ENCODE measurements around the gene DHRS9. TPM values are rescaled to one million over a fixed set of nuclear protein-coding genes. Genes with fewer than 3 reads are reported as not detected.

Gene DHRS9
- 1 to 10 TPM in 1 of 2 donors, under 1 TPM in 1; 0.71 to 1.5 TPM for total RNA-seq

DNA sequence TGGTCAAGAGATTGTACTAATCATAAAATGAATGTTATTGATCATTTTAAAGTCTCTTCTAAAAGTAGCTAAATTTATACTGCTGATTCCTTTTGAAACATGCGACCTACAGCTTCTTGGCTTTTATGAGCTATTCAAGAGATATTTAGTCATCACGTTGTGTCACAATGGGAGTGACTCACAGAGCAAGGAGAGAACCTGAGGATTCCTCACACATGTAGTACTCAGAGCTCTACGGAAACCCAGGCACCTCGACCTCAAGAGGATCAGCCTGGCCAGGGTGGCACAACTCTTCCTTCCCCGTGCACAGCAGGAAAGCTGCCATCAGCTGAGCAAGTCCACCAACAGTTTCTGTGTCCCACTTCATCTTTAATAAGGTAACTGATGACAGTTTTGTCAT, at the start of gene DHRS9:
DHRS9 (plus strand) TSS at position 223 of the 400 bp plus-strand sequence. CDS start 12,019 bp downstream, outside the sequence.
- no peaks in the 10 kb centered on the region for H3K9me3 Mint-ChIP-seq
- H3K4me3 Mint-ChIP-seq: peak within 1 kb of the TSS; percentile 49
- ATAC-seq (replicated peaks): peak; percentile 90
- peaks cover 3% of the 10 kb centered on the region for H3K27me3 Mint-ChIP-seq
- H3K36me3 Mint-ChIP-seq (ENCODE audit: low read depth): no peaks in the 10 kb centered on the region
- peaks cover 9% of the 10 kb centered on the region for H3K4me1 Mint-ChIP-seq
- peak within 1 kb of the TSS; percentile 58 for H3K27ac Mint-ChIP-seq

DNA sequence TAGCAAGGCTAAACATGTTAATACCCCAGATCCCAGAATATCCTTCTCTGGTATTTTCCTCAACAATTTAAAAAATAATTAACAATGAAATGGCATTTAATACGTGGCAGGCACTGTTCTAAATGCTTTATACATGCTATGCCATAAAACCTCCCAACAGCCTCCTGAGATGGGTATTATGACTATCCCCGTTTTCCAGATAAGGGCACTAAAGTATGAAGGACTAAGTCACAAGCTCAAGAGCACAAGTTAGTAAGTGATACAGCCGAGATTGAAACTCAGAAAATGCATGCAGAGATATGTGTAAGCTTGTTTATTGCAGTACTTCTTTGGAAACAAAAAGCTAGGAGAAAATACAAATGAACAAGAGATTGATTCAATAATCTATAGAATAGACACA, 46.2 kb upstream of the DHRS9 start:
- Mint-ChIP-seq H3K4me3 (no peak overlapping the region), H3K36me3 (ENCODE audit: low read depth) (no peaks in the 10 kb centered on the region), H3K4me1 (peaks cover 7% of the 10 kb centered on the region), H3K27me3 (no peaks in the 10 kb centered on the region), H3K9me3 (no peaks in the 10 kb centered on the region), H3K27ac (no peak overlapping the region)
- ATAC-seq (replicated peaks): no peak

DNA sequence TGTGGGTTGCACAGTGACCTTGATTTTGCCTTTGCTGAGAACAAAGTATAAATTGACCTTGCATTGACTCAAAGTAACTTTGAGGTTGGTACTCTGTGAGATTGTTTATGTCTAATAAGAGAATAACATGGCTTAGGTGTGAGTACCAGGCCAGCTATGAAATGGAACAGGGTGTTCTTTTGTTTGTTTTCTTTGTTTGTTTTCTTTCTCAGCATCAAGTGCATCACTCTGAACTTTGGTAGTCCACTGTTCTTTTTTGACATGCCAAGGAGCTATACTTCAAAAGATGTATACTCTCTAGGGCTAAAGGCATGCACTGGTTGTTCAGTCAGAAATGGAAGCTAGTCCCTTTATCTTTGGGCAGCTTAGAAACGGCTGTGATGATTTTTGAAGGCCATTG, 43.3 kb upstream of the DHRS9 start:
- Mint-ChIP-seq H3K9me3 (no peaks in the 10 kb centered on the region), H3K27me3 (no peaks in the 10 kb centered on the region), H3K4me3 (no peak overlapping the region), H3K4me1 (peaks cover 7% of the 10 kb centered on the region), H3K36me3 (ENCODE audit: low read depth) (no peaks in the 10 kb centered on the region), H3K27ac (no peak overlapping the region)
- ATAC-seq (replicated peaks): no peak

DNA sequence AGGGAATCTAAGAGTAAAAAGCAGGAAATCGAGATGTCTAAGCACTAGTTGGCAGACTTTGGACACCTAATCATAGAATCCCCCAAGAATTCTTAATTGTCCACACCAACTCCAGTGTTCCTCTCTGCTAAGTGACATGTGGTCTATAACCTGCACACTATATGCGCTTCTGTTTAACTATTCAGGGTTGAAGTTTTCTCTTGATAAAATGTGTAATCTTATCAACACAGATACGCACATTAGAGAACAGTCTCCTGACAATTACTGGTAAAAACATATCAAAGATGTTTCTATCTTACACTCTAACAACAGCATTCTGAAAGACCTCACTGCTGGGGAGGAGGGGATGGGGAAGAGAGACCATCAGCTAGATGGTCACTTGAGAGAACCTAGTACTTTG, 42.1 kb upstream of the DHRS9 start:
- ATAC-seq (replicated peaks): no peak
- Mint-ChIP-seq H3K9me3 (no peaks in the 10 kb centered on the region), H3K36me3 (ENCODE audit: low read depth) (no peaks in the 10 kb centered on the region), H3K27me3 (no peaks in the 10 kb centered on the region), H3K4me1 (peaks cover 7% of the 10 kb centered on the region), H3K27ac (no peak overlapping the region), H3K4me3 (no peak overlapping the region)

DNA sequence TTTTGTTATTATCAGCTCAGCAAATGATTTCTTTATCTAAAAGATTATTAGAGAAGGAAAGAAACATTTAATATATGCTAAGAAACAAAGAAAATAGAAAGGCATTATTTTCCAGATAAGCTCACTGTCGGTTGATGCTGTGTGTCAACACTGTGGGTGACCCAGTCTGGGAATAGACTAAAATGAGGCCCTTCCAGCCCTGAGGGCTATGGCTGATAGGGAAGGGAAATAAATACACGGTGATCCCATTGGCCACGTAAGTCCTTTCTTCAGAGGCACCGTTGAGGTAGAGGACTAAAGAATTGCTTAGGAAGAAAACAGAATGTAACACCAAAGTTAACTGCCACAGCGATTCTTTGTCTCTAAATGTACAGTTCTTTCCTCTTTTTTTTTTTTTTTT, 40.0 kb upstream of the DHRS9 start:
- no peak overlapping the region for H3K27ac Mint-ChIP-seq
- H3K9me3 Mint-ChIP-seq: peaks cover 4% of the 10 kb centered on the region
- no peak for ATAC-seq (replicated peaks)
- H3K36me3 Mint-ChIP-seq (ENCODE audit: low read depth): no peaks in the 10 kb centered on the region
- no peak overlapping the region for H3K4me3 Mint-ChIP-seq
- H3K4me1 Mint-ChIP-seq: peaks cover 7% of the 10 kb centered on the region
- no peaks in the 10 kb centered on the region for H3K27me3 Mint-ChIP-seq

DNA sequence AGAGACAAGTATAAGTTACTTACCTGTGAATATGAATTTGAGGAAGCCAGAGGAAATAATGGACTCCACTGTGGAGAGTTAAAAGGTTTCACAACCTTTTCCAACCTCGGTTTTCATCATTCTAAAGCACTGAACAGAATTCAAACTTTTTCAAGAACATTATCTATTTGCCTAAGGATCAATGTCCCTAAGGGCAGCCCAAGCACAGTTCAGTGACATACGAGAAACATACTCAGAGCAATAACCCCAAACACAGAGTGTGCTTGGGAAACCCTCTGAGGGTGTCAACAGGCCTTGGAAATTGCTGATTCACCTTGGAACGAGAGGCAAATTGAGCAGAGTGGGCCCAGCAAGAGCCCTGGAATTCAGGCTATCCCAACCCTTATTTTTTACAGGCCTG, 38.2 kb upstream of the DHRS9 start, which contains the start of gene ABCB11:
ABCB11 (minus strand) TSS at position 123 of the 400 bp plus-strand sequence. CDS start 13,199 bp downstream, outside the sequence.
- H3K27me3 Mint-ChIP-seq: no peaks in the 10 kb centered on the region
- no peak within 1 kb of the TSS for H3K27ac Mint-ChIP-seq
- H3K4me1 Mint-ChIP-seq: no peaks in the 10 kb centered on the region
- H3K36me3 Mint-ChIP-seq (ENCODE audit: low read depth): no peaks in the 10 kb centered on the region
- no peak within 1 kb of the TSS for H3K4me3 Mint-ChIP-seq
- no peak for ATAC-seq (replicated peaks)
- H3K9me3 Mint-ChIP-seq: peaks cover 5% of the 10 kb centered on the region

DNA sequence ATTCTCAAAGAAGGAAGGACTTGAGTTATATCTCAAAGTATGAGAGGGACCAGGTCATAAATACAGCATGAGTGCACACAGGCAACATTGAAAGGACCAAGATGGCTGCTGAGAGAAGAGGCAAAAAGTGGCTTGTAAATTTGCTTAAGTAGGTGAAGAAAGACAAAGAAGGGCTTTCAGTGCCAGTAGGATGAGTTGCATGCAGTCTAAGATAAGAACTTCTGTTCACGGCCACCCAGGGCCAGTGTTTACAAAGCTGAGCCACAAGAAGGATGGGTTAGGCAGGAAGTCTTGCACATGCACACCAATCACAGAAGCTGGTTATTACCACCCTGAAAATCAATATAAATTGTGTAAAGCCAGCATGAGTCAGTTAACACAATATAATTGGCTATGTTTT, 35.1 kb upstream of the DHRS9 start:
- Mint-ChIP-seq H3K36me3 (ENCODE audit: low read depth) (no peaks in the 10 kb centered on the region), H3K4me1 (no peaks in the 10 kb centered on the region), H3K27me3 (no peaks in the 10 kb centered on the region), H3K4me3 (no peak overlapping the region), H3K27ac (no peak overlapping the region), H3K9me3 (peaks cover 5% of the 10 kb centered on the region)
- no peak for ATAC-seq (replicated peaks)

DNA sequence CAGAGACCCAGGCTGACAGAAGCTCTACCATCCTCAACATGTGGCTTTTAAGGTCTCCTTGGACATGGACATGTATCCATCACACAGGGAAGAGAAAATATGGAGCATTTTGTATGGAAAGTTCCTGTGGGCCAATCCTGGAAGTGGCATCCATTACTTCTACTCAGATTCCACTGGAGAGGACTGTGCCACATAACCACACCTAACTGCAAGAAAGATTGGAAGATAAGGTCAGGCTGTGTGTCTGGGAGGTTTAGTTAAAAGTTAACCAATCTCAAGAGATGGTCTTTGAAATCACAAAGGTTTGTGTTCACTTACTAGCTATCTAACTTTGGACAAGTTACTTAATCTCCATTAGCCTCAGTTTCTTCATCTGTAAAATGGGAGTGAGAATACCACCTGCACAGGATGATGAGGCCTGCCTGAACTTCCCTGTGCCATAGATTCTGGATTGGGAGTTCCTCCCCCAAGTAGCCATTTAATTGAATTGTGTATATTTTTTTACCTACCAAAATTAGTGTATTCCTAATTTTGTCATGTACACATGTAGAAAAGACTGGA, 34.3 kb upstream of the DHRS9 start:
- Mint-ChIP-seq H3K4me1 (no peaks in the 10 kb centered on the region), H3K27ac (no peak overlapping the region), H3K9me3 (peaks cover 5% of the 10 kb centered on the region), H3K36me3 (ENCODE audit: low read depth) (no peaks in the 10 kb centered on the region), H3K4me3 (no peak overlapping the region), H3K27me3 (no peaks in the 10 kb centered on the region)
- ATAC-seq (replicated peaks): no peak

DNA sequence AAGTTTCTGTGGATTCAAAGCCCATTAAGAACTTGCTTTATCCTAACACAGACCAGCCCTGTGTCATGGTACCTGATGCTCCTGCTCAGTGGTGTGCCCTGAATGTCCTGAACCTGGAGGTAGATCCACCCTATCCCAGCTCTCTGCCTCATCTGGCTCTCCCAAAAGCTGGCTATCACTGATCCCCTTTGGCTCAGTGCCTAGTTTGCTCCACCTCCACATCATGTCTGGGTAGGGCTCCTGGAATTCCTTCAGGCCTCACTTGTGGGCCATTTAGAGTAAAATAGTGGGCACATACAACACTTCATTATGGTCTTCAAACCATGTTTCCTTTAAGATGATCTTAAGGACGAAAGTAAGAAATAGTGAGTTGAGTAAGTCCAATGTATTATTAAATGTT, 33.5 kb upstream of the DHRS9 start:
- Mint-ChIP-seq H3K27ac (no peak overlapping the region), H3K27me3 (no peaks in the 10 kb centered on the region), H3K4me1 (no peaks in the 10 kb centered on the region), H3K36me3 (ENCODE audit: low read depth) (no peaks in the 10 kb centered on the region), H3K4me3 (no peak overlapping the region), H3K9me3 (peaks cover 5% of the 10 kb centered on the region)
- no peak for ATAC-seq (replicated peaks)

DNA sequence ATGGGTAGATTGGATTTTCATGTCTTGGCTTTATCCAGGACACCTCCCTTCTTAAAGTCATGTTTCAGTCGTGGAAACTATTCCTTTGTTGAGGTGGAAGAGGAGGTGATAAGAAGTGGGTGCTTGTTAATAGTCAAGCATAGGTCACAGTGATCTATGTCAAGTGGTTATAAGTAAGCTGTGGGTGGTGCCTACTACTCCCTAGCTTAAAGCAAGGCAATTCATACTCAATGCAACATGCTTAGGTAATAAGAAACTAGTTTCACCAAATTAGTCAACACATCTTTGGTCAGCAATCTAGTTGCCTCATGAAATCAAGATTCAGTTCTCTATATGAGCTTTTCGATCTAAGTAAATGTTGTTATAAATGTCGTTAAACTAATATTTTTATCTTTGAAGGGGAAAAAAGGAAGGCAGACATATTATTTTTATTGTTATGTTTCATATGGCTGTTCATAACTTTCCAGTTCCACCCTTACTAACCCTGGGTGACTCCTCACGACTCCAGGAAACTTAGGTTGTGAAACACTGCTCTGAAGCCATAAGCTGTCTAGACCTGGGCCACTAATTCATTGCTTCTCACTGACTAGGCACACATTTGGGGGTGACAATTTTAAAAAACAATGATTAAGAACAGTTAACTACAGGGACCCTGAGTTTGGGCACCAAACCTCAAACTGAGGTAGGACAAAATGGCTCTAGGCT, 32.5 kb upstream of the DHRS9 start:
- H3K9me3 Mint-ChIP-seq: peaks cover 5% of the 10 kb centered on the region
- no peak overlapping the region for H3K27ac Mint-ChIP-seq
- peak; percentile 51 for ATAC-seq (replicated peaks)
- H3K4me1 Mint-ChIP-seq: no peaks in the 10 kb centered on the region
- no peak overlapping the region for H3K4me3 Mint-ChIP-seq
- H3K36me3 Mint-ChIP-seq (ENCODE audit: low read depth): no peaks in the 10 kb centered on the region
- no peaks in the 10 kb centered on the region for H3K27me3 Mint-ChIP-seq

DNA sequence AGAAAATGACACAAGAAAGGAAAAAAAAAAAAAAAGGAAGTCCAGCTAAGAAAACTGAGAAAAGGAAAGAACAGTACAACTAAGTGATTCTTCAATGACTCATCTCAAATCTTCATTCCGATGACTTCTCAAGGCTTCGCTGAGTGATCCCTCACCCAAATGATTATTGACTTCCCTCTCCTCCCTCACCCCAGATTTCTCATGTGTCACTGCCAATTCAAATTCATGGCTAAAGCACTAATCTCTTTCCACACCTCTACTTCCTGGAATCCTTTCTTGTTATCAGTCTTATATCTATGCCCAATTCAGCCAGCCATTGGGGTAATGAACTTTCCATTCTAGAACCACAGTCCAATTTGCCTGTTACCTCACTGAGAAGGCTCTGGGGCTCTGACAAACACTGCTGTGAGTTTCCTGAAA, 31.0 kb upstream of the DHRS9 start:
- Mint-ChIP-seq H3K27me3 (no peaks in the 10 kb centered on the region), H3K36me3 (ENCODE audit: low read depth) (no peaks in the 10 kb centered on the region), H3K9me3 (peaks cover 9% of the 10 kb centered on the region), H3K4me1 (no peaks in the 10 kb centered on the region), H3K27ac (no peak overlapping the region), H3K4me3 (no peak overlapping the region)
- peak; percentile 85 for ATAC-seq (replicated peaks)

DNA sequence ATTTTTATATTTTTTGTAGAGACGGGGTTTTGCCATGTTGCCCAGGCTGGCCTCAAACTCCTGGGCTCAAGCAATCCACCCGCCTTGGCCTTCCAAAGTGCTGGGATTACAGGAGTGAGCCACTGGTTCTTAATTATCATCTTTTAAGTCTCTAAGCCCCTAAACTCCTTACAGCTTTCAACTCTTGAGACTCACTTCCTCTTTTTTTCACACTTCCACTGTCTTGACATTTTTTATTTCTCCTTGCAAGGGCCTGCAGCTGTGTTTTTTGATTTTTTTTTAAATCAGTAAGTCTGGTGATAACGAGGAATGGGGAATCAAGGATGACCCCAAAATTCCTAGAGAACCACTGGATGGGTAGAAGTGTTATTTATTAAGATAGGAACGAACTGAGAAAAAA, 29.7 kb upstream of the DHRS9 start:
- ATAC-seq (replicated peaks): no peak
- H3K4me3 Mint-ChIP-seq: no peak overlapping the region
- no peak overlapping the region for H3K27ac Mint-ChIP-seq
- no peaks in the 10 kb centered on the region for H3K36me3 Mint-ChIP-seq (ENCODE audit: low read depth)
- H3K27me3 Mint-ChIP-seq: no peaks in the 10 kb centered on the region
- no peaks in the 10 kb centered on the region for H3K4me1 Mint-ChIP-seq
- H3K9me3 Mint-ChIP-seq: peaks cover 5% of the 10 kb centered on the region

DNA sequence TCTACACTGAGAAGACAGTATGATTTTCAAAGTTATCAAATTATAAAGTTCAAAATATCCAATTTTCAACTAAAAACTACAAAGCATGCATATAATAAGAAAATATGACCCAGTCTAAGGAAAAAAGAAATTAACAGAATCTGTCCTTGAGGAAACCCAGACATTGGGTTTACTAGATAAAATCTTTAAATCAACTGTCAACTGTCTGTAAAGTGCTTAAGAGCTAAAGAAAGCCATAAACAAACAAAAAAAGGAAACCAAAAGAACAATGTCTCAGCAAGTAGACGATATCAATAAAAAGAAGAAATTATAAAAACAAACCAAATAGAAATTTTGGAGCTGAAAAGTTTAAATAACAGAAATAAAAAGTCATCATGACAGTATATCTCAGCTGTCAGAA, 27.8 kb upstream of the DHRS9 start:
- Mint-ChIP-seq H3K4me3 (no peak overlapping the region), H3K4me1 (no peaks in the 10 kb centered on the region), H3K9me3 (peaks cover 5% of the 10 kb centered on the region), H3K27me3 (peaks cover 3% of the 10 kb centered on the region), H3K27ac (no peak overlapping the region), H3K36me3 (ENCODE audit: low read depth) (no peaks in the 10 kb centered on the region)
- no peak for ATAC-seq (replicated peaks)

DNA sequence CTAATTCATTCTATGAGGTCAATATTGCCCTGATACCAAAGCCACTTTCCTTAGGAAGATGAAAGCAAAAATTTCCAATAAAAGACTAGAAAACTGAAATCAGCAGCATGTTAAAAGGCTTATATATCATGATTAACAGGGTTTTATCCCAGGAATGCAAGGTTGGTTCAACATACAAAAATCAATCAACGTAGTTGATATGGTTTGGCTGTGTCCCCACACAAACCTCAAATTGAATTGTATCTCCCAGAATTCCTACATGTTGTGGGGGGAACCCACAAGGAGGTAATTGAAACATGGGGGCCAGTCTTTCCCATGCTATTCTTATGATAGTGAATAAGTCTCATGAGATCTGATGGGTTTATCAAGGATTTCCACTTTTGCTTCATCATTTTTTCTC, 26.5 kb upstream of the DHRS9 start:
- Mint-ChIP-seq H3K27me3 (peaks cover 3% of the 10 kb centered on the region), H3K36me3 (ENCODE audit: low read depth) (no peaks in the 10 kb centered on the region), H3K4me3 (no peak overlapping the region), H3K27ac (no peak overlapping the region), H3K9me3 (peaks cover 5% of the 10 kb centered on the region), H3K4me1 (no peaks in the 10 kb centered on the region)
- ATAC-seq (replicated peaks): no peak

DNA sequence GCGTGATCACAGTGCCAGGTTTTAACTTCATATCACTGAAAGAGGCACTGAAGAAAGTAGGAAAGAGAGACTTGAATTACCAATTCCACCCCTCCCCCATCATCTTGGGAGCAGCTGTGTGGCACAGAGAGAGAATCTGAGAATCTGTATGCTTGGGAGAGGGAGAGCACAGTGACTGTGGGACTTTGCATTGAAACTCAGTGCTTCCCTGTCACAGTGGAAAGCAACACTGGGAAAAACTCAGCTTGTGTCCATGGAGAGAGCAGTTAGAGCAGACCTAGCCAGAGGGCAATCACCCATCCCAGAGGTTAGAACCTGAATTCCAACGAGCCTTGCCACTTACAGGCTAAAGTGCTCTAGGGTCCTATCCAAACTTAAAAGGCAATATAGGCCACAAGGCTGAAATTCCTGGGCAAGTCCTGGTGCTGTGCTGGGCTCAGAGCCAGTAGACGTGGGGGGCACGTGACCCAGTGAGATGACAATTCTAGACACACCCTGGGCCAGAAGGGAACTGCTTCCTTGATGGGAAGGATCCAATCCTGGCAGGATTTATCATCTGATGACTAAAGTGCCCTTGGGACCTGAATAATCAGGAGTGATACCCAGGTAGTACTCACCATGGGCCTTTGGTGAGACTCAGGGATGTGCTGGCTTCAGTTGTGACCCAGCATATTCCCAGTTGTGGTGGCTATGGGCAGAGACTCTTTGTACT, 22.8 kb upstream of the DHRS9 start:
- Mint-ChIP-seq H3K27ac (no peak overlapping the region), H3K4me1 (no peaks in the 10 kb centered on the region), H3K9me3 (peaks cover 5% of the 10 kb centered on the region), H3K27me3 (peaks cover 6% of the 10 kb centered on the region), H3K36me3 (ENCODE audit: low read depth) (no peaks in the 10 kb centered on the region), H3K4me3 (no peak overlapping the region)
- no peak for ATAC-seq (replicated peaks)

Measured in activated T-helper 17 cell treated with anti-CD3 and anti-CD28 coated beads, Interleukin-2, amount 50 U/mL, for 72 hours (primary cell).